ENCODE data around the gene NELFA.

DNA sequence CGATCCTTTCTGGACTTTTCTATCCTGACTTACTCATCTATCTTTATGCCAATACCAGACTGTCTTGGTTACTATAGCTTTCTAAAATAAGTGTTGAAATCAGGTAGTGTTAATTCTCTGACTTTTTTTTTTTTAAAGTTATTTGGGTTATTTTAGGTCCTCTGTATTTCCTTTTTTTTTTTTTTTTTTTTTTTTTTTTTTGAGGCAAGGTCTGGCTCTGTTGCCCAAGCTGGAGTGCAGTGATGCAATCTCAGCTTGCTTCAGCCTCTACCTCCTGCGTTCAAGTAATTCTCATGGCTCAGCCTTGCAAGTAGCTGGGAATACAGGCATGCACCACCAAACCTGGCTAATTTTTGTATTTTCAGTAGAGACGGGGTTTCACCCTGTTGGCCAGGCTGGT lies 2.8 kb upstream of the NELFA start:
- TF ChIP-seq, protein P1, sequence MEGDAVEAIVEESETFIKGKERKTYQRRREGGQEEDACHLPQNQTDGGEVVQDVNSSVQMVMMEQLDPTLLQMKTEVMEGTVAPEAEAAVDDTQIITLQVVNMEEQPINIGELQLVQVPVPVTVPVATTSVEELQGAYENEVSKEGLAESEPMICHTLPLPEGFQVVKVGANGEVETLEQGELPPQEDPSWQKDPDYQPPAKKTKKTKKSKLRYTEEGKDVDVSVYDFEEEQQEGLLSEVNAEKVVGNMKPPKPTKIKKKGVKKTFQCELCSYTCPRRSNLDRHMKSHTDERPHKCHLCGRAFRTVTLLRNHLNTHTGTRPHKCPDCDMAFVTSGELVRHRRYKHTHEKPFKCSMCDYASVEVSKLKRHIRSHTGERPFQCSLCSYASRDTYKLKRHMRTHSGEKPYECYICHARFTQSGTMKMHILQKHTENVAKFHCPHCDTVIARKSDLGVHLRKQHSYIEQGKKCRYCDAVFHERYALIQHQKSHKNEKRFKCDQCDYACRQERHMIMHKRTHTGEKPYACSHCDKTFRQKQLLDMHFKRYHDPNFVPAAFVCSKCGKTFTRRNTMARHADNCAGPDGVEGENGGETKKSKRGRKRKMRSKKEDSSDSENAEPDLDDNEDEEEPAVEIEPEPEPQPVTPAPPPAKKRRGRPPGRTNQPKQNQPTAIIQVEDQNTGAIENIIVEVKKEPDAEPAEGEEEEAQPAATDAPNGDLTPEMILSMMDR (IDR thresholded peaks at IDR 0.05) = no peak
- no peak for TF ChIP-seq EP300 (IDR thresholded peaks at IDR 0.05)
- TF ChIP-seq POLR2A (IDR thresholded peaks at IDR 0.05) = no peak
- TF ChIP-seq POLR2AphosphoS5 (IDR thresholded peaks at IDR 0.05) = no peak
